IPS-11a (cell line): ENCODE data around the gene STK11IP.

Source experiments
- H3K4me3 ChIP-seq: one replicate; pipeline ENCODE4 v1.5.1; 2013; ENCODE audit warnings: low read depth, low read length, control low read depth

STK11IP gene

GRCh38 chr2:219614076-219614860, 16.6 kb downstream of the STK11IP start:
- no peak overlapping the region for H3K4me3 ChIP-seq

- H3K4me3 ChIP-seq = no peak overlapping the region
Observed at GRCh38 chr2:219615036-219615435, 17.4 kb downstream of the STK11IP start.

- no peak overlapping the region for H3K4me3 ChIP-seq
Observed at GRCh38 chr2:219615894-219616293, 18.2 kb downstream of the STK11IP start.

- H3K4me3 ChIP-seq = no peak overlapping the region
Observed at GRCh38 chr2:219616550-219616949, 18.9 kb downstream of the STK11IP start.

GRCh38 chr2:219618733-219619122, 21.1 kb downstream of the STK11IP start:
- no peak overlapping the region for H3K4me3 ChIP-seq

- H3K4me3 ChIP-seq = no peak overlapping the region
Observed at GRCh38 chr2:219619235-219619634, 21.6 kb downstream of the STK11IP start.

- no peak overlapping the region for H3K4me3 ChIP-seq
Observed at GRCh38 chr2:219620546-219620945, 22.9 kb downstream of the STK11IP start.

GRCh38 chr2:219621935-219622334, 24.3 kb downstream of the STK11IP start:
- no peak overlapping the region for H3K4me3 ChIP-seq

GRCh38 chr2:219622472-219622871, 24.8 kb downstream of the STK11IP start:
- no peak overlapping the region for H3K4me3 ChIP-seq

GRCh38 chr2:219624565-219624964, 26.9 kb downstream of the STK11IP start:
- H3K4me3 ChIP-seq = no peak overlapping the region

- H3K4me3 ChIP-seq = no peak overlapping the region
Observed at GRCh38 chr2:219625179-219625578, 27.5 kb downstream of the STK11IP start.

- no peak overlapping the region for H3K4me3 ChIP-seq
Observed at GRCh38 chr2:219626540-219626939, 28.9 kb downstream of the STK11IP start.

- peak within 1 kb of the TSS; percentile 35 for H3K4me3 ChIP-seq
Observed at GRCh38 chr2:219627103-219628100, 29.7 kb downstream of the STK11IP start, which contains the start of gene SLC4A3. Gene SLC4A3, plus strand, starts transcription at chr2:219627630. Its CDS starts 363 bp downstream, at chr2:219627993.

- peak overlapping the region; percentile 35 for H3K4me3 ChIP-seq
Observed at GRCh38 chr2:219628235-219628985, 30.8 kb downstream of the STK11IP start.

GRCh38 chr2:219628986-219629901, 31.6 kb downstream of the STK11IP start:
- H3K4me3 ChIP-seq = no peak overlapping the region

- H3K4me3 ChIP-seq = no peak overlapping the region
Observed at GRCh38 chr2:219629976-219630695, 32.5 kb downstream of the STK11IP start.

GRCh38 chr2:219630770-219631405, 33.2 kb downstream of the STK11IP start:
- no peak overlapping the region for H3K4me3 ChIP-seq

- H3K4me3 ChIP-seq = no peak overlapping the region
Observed at GRCh38 chr2:219631406-219631891, 33.8 kb downstream of the STK11IP start.
